Chondrocyte (in vitro differentiated cells): ENCODE results near the gene TCF7L1. TPM values are rescaled to one million over a fixed set of nuclear protein-coding genes. Genes with fewer than 3 reads are reported as not detected.

Experiments
- DNase-seq: peaks from one replicate; pipeline ENCODE4 v3.0.0; 2021; ENCODE audit warnings: mixed read lengths, low spot score
- H3K27ac Mint-ChIP-seq: one replicate; pipeline ENCODE4 v1.8.0; 2021; ENCODE audit warnings: mild to moderate bottlenecking, moderate library complexity, mixed read lengths; ENCODE audit not compliant: unreplicated experiment
- H3K27me3 Mint-ChIP-seq: 2 replicates; pipeline ENCODE4 v1.8.0; 2021; ENCODE audit warnings: low read depth, mixed read lengths
- H3K36me3 Mint-ChIP-seq: 2 replicates; pipeline ENCODE4 v1.8.0; 2021; ENCODE audit warnings: low read depth, mixed read lengths
- H3K4me1 Mint-ChIP-seq: 2 replicates; pipeline ENCODE4 v1.8.0; 2021; ENCODE audit warnings: low read depth, mild to moderate bottlenecking, mixed read lengths
- H3K4me3 Mint-ChIP-seq: one replicate; pipeline ENCODE4 v1.8.0; 2021; ENCODE audit warnings: mild to moderate bottlenecking, moderate library complexity, mixed read lengths; ENCODE audit not compliant: unreplicated experiment
- H3K9me3 Mint-ChIP-seq: 2 replicates; pipeline ENCODE4 v1.8.0; 2021; ENCODE audit warnings: low read depth, mixed read lengths
- CTCF ChIP-seq: fragments of 200-600 bp; sonication (generic); IDR thresholded peaks from 2 replicates; pipeline ENCODE4 v1.5.0; 2021; ENCODE audit warnings: antibody characterized with exemption, mild to moderate bottlenecking, moderate library complexity
- total RNA-seq: library from RNA; stranded (reverse); gene quantifications from 3 replicates; pipeline ENCODE4 v1.2.1, GENCODE V29; 2021

Gene TCF7L1
- total RNA-seq, 1 donor from 2014 or later: 35.0 TPM

- Mint-ChIP-seq H3K9me3 (no peaks in the 10 kb centered on the region), H3K27ac (peak overlapping the region; percentile 65), H3K27me3 (no peaks in the 10 kb centered on the region), H3K4me3 (no peak overlapping the region), H3K36me3 (peaks cover 3% of the 10 kb centered on the region), H3K4me1 (peaks cover 48% of the 10 kb centered on the region)
- DNase-seq: no peak
- TF ChIP-seq CTCF: no peak
Measured at GRCh38 chr2:85240055-85240454, 106.9 kb downstream of the TCF7L1 start.

- Mint-ChIP-seq H3K9me3 (no peaks in the 10 kb centered on the region), H3K4me3 (no peak overlapping the region), H3K36me3 (peaks cover 3% of the 10 kb centered on the region), H3K27ac (no peak overlapping the region), H3K27me3 (no peaks in the 10 kb centered on the region), H3K4me1 (peaks cover 62% of the 10 kb centered on the region)
- no peak for DNase-seq
- TF ChIP-seq CTCF: no peak
Measured at GRCh38 chr2:85242321-85242720, 109.1 kb downstream of the TCF7L1 start.

GRCh38 chr2:85243101-85244072 is 110.2 kb downstream of the TCF7L1 start:
- DNase-seq: peak; percentile 77
- H3K4me1 Mint-ChIP-seq: peaks cover 66% of the 10 kb centered on the region
- no peak overlapping the region for H3K27ac Mint-ChIP-seq
- no peak overlapping the region for H3K4me3 Mint-ChIP-seq
- H3K9me3 Mint-ChIP-seq: no peaks in the 10 kb centered on the region
- H3K36me3 Mint-ChIP-seq: peaks cover 3% of the 10 kb centered on the region
- no peaks in the 10 kb centered on the region for H3K27me3 Mint-ChIP-seq
- TF ChIP-seq CTCF: peak; percentile 68

DNA sequence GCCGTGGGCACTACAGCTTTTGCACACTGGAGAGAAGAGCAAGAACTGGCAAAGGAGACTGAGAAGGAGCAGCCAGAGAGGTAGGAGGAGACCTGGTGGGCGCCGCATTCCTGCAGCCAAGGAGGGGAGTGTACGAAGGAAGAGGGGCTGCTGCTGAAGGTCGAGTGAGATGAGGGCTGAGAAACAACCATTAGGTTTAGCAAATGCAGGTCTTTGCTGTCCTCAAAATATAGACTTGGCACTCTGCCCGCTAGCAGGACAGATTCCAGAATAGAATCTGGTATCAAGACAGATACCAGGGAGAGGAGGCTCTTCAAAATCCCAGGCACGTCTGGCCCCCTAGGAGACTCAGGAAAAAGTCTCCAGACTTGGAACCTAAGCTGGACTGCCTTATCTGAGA is 111.6 kb downstream of the TCF7L1 start:
- TF ChIP-seq CTCF: no peak
- no peak overlapping the region for H3K4me3 Mint-ChIP-seq
- H3K36me3 Mint-ChIP-seq: peaks cover 3% of the 10 kb centered on the region
- no peak overlapping the region for H3K27ac Mint-ChIP-seq
- no peaks in the 10 kb centered on the region for H3K27me3 Mint-ChIP-seq
- no peaks in the 10 kb centered on the region for H3K9me3 Mint-ChIP-seq
- peaks cover 81% of the 10 kb centered on the region for H3K4me1 Mint-ChIP-seq
- peak; percentile 32 for DNase-seq

- no peaks in the 10 kb centered on the region for H3K27me3 Mint-ChIP-seq
- peaks cover 3% of the 10 kb centered on the region for H3K36me3 Mint-ChIP-seq
- DNase-seq: peak; percentile 26
- H3K4me3 Mint-ChIP-seq: no peak overlapping the region
- H3K27ac Mint-ChIP-seq: peak overlapping the region; percentile 60
- no peak for TF ChIP-seq CTCF
- H3K4me1 Mint-ChIP-seq: peaks cover 76% of the 10 kb centered on the region
- H3K9me3 Mint-ChIP-seq: no peaks in the 10 kb centered on the region
Measured at GRCh38 chr2:85245891-85246290, 112.7 kb downstream of the TCF7L1 start.
